HUES48 (cell line): ENCODE data around the gene ATG4D.
"Not testable (repeated sequence)": the region's sequence is repeated elsewhere in the genome, so short reads cannot be mapped to it uniquely, and the experiment has no call there.

ENCODE experiments used
- H3K27ac ChIP-seq: one replicate; pipeline ENCODE4 v1.7.0; 2013; ENCODE audit warnings: low read depth, low read length, inconsistent platforms
- H3K27me3 ChIP-seq: 2 replicates; pipeline ENCODE4 v1.6.1; 2013; ENCODE audit warnings: mild to moderate bottlenecking, low read length; ENCODE audit not compliant: control insufficient read depth, insufficient read depth
- H3K36me3 ChIP-seq: 2 replicates; pipeline ENCODE4 v1.6.1; 2013; ENCODE audit warnings: low read length; ENCODE audit not compliant: control insufficient read depth, insufficient read depth
- H3K4me1 ChIP-seq: 2 replicates; pipeline ENCODE4 v1.6.1; 2013; ENCODE audit warnings: mild to moderate bottlenecking, low read length; ENCODE audit not compliant: control insufficient read depth, insufficient read depth
- H3K4me3 ChIP-seq: 2 replicates; pipeline ENCODE4 v1.5.1; 2013; ENCODE audit warnings: mild to moderate bottlenecking, low read depth, low read length
- H3K9ac ChIP-seq: 2 replicates; pipeline ENCODE4 v1.6.1; 2013; ENCODE audit warnings: mild to moderate bottlenecking, low read depth, low read length, moderate library complexity
- H3K9me3 ChIP-seq: 2 replicates; pipeline ENCODE4 v1.6.1; 2013; ENCODE audit warnings: low read length; ENCODE audit not compliant: control insufficient read depth, insufficient read depth

ATG4D gene

DNA sequence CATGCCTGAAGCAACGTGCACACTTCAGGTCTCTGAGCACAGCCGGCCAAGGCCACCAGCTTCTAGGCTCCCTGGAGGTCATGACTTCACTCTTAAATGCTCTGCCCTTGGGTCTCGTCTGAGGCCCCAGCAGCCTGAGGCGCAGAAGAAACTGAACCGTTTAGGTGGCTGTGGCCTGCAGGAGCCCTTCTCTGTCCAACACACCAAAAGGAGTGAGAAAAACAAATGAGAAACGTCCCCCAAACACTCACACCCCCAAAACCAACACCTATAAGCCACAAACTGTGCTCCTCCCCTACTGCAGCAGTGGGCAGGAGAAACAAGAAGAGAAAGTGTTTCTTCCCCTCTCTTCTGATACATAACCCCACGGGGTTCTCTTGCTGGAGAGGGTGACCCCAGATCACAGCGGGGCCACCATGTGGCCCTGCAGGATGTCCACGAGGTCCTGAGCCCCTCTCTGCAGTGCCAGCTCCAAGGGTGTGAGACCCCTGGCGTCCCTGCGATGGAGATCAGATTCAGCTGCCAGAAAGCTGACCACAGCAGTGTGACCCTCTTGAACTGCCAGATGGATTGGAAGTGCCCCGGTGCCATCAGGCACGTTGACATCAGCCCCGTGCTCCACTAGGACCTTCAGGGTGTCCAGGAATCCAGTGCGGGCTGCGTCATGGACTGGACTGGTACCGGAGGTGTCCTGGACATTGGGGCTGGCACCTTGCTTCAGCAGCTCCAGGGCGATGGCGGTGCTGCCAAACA, 23.1 kb downstream of the ATG4D start:
- no peaks in the 10 kb centered on the region for H3K9me3 ChIP-seq
- H3K4me1 ChIP-seq: peaks cover 11% of the 10 kb centered on the region
- no peak overlapping the region for H3K9ac ChIP-seq
- no peak overlapping the region for H3K4me3 ChIP-seq
- H3K27ac ChIP-seq: no peak overlapping the region
- H3K36me3 ChIP-seq: peaks cover 9% of the 10 kb centered on the region
- H3K27me3 ChIP-seq: peaks cover 13% of the 10 kb centered on the region

DNA sequence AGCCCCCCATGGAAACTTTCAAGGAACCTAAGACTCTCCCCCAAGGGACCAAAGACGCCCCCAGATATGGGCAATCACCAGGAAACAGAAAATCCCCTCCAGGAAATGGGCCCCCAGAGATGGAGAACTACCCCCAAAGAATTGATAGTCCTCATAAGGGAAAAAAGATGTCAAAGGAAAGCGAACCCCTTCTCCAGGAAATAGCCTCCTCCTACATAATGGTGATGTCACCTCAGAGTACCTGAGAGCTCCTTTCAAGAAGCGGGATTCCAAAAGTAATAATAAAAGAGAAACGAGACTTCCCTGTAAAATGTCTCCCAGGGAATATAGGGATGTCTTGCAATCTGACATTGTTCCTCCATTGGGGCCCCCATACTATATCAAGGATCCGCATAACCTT, 24.0 kb downstream of the ATG4D start:
- H3K36me3 ChIP-seq: peaks cover 5% of the 10 kb centered on the region
- H3K4me3 ChIP-seq: peak overlapping the region; percentile 58
- H3K4me1 ChIP-seq: peaks cover 11% of the 10 kb centered on the region
- no peak overlapping the region for H3K27ac ChIP-seq
- H3K9me3 ChIP-seq: no peaks in the 10 kb centered on the region
- no peak overlapping the region for H3K9ac ChIP-seq
- H3K27me3 ChIP-seq: peaks cover 13% of the 10 kb centered on the region

DNA sequence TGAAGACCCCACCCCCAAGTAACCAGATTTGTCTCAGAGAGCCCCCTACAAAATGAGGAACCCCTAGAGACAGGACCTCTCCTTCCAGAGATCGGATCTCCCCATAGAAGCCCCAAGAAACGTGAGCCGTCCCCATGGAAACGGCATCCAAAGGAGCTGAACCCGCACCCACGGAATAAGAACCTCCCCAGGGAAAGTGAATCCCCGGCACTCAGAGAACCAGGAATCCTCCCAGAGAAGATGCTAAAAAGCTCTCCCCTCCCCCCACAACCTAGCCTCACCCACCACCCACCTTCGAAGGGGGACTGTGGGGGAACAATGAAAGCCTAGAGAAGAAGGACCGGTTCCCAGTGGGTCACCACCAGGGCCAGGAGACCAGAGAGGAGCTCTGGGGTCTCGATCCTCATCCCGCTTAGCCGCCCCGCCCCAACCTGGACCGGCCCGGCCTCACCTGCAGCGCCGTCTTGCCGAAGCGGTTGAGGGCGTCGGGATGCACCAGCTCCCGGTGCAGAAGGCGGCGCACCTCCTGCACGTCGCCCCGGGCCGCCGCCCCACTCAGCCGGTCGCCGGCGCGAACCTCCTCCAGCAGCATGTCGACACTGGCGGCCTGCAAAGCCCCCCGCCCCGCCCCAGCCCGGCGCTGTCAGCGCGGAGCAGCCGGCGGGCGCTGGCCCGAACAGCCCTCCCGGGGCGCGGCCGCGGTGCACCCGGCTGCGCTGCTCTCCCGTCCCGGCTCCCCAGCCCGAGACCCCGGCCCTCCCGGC, 24.5 kb downstream of the ATG4D start:
- Histone ChIP-seq H3K9me3 (no peaks in the 10 kb centered on the region), H3K4me3 (peak overlapping the region; percentile 58), H3K27me3 (peaks cover 13% of the 10 kb centered on the region), H3K27ac (peak overlapping the region; percentile 50), H3K4me1 (peaks cover 11% of the 10 kb centered on the region), H3K36me3 (0 out of 2 replicates have a peak, but pooled peaks cover 3% of the 10 kb centered on the region), H3K9ac (no peak overlapping the region)

DNA sequence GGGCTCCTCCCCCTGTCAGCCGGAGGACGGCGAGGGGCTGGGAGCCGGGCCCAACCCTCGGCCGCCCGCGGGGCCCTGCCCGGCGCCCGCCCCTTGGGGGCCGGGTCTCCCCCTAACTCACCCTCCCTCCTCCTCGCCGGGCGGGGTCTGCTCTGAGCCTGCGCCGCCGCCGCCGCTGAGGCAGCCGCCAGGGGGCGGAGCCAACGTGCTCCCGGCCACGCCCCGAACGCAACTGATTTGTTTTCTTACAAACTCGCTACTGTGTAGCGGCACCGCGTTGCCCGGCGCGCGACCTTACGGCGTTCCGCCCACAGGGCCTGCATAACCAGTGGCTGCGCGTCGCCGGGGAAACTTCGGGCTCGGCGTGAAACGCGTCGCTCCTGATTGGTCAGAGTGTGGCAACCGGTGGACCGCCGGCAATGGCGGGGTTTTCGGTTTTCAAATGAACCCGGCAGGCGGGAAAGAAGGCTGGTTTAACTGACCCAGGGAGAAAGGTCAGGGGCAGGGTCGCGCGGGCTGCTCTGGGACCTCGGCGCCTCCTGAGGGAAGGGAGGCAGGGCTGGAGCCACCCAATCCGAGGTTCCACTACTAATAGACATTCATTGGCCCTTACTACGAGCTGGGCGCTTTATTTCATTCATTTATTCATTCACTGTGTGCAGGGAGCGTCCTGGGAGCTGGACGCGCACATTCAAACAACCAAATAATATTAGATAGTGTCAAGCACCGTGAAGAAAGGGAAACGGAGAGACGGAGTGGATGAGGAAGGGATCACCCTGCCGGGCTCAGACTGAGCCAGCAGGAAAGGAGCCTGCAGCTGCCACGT, 25.3 kb downstream of the ATG4D start, which contains the start of gene CDKN2D:
Gene CDKN2D (minus strand): TSS at position 154 of the 826 bp plus-strand sequence. CDS start 326 bp downstream, outside the sequence.
- H3K4me3 ChIP-seq: peak within 1 kb of the TSS; percentile 68
- peak within 1 kb of the TSS; percentile 83 for H3K9ac ChIP-seq
- peaks cover 11% of the 10 kb centered on the region for H3K4me1 ChIP-seq
- peaks cover 13% of the 10 kb centered on the region for H3K27me3 ChIP-seq
- peaks cover under 1% of the 10 kb centered on the region for H3K36me3 ChIP-seq
- no peaks in the 10 kb centered on the region for H3K9me3 ChIP-seq
- H3K27ac ChIP-seq: peak within 1 kb of the TSS; percentile 99

GRCh38 chr19:10573793-10574192, 30.1 kb downstream of the ATG4D start:
- not testable (repeated sequence) for H3K9me3 ChIP-seq, H3K4me1 ChIP-seq, H3K4me3 ChIP-seq, H3K27ac ChIP-seq, H3K27me3 ChIP-seq, H3K9ac ChIP-seq
- peaks cover 29% of the 10 kb centered on the region for H3K36me3 ChIP-seq

DNA sequence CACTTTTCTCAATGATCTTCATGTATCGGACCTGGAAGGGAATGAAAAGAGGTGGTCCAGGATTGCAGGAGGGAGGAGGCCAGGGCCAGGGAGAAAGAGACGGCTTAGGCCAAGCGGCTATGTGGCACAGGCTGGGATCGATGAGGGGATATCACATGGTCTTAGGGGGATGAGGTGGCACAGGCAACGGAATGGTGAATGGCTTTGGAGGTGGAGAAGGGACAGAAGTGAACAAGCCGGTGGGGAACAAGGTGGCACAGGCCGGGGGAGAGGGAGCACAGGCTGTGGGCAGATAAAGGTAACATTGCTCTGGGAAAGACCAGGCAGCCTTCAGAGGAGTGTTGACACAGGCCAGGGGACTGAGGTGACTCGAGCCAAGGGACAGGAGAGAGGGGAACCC, 30.8 kb downstream of the ATG4D start:
- Histone ChIP-seq H3K4me1 (no peaks in the 10 kb centered on the region; the same call in 1 of the 2 replicates), H3K4me3 (no peak overlapping the region), H3K9ac (no peak overlapping the region), H3K27ac (no peak overlapping the region), H3K27me3 (no peaks in the 10 kb centered on the region), H3K36me3 (peaks cover 33% of the 10 kb centered on the region), H3K9me3 (no peaks in the 10 kb centered on the region)

DNA sequence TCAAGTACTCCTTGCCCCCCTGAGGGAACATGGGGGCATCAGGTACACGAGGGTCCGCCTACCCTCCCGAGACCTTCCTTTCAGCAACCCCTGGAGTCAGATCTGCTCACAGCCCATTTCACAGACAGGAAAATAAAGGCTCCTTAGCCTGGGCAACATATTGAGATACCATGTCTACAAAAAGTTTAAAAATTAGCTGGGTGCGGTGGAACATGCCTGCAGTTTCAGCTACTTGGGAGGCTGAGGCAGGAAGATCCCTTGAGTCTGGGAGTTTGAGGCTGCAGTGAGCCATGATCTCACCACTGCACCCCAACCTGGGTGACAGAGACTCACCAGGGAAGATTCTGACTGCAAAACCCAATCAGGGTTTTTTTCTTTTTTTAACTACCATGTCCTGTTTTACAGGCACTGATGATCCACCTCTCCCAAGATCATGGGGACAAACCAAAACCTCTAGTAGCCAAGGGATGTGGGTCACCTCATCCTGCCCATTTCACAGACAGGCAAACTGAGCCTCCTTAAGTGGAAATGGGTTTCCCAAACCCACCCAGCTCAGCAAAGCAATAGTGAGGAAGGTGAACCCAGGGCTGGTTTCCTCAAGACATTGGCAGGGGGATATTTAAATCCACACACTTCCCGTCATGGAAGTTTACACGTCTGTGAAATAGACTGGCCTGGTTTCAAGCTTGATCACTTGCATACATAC, 31.5 kb downstream of the ATG4D start:
- peaks cover 39% of the 10 kb centered on the region for H3K36me3 ChIP-seq
- H3K9me3 ChIP-seq: no peaks in the 10 kb centered on the region
- no peak overlapping the region for H3K27ac ChIP-seq
- H3K27me3 ChIP-seq: no peaks in the 10 kb centered on the region
- H3K4me1 ChIP-seq: no peaks in the 10 kb centered on the region; the same call in 1 of the 2 replicates
- no peak overlapping the region for H3K4me3 ChIP-seq
- H3K9ac ChIP-seq: no peak overlapping the region

DNA sequence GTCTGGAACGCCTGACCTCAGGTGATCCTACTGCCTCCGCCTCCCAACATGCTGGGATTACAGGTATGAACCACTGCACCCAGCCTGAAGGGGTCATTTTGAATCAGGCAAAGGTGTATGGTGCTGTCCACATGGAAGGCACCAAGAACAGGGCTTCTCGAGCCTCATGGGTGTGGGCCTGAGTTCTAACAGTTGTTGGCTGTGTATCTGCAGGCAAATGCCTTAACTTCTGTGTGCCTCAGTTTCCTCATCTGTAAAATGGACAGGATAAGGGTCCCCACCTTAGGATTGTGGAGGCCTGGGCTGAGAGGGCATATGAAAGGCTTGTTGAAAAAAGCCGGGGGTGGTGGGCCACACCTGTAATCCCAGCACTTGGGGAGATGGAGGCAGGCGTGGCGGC, 34.2 kb downstream of the ATG4D start:
- no peaks in the 10 kb centered on the region for H3K27me3 ChIP-seq
- H3K4me3 ChIP-seq: no peak overlapping the region
- no peak overlapping the region for H3K27ac ChIP-seq
- no peaks in the 10 kb centered on the region for H3K9me3 ChIP-seq
- peaks cover 63% of the 10 kb centered on the region for H3K36me3 ChIP-seq
- H3K4me1 ChIP-seq: peaks cover 3% of the 10 kb centered on the region; the same call in 1 of the 2 replicates
- H3K9ac ChIP-seq: no peak overlapping the region

GRCh38 chr19:10580979-10581631, 37.4 kb downstream of the ATG4D start:
- no peak overlapping the region for H3K27ac ChIP-seq
- H3K27me3 ChIP-seq: no peaks in the 10 kb centered on the region
- H3K9me3 ChIP-seq: no peaks in the 10 kb centered on the region
- H3K9ac ChIP-seq: no peak overlapping the region
- peaks cover 66% of the 10 kb centered on the region for H3K36me3 ChIP-seq
- H3K4me1 ChIP-seq: peaks cover 3% of the 10 kb centered on the region; the same call in 1 of the 2 replicates
- H3K4me3 ChIP-seq: no peak overlapping the region

DNA sequence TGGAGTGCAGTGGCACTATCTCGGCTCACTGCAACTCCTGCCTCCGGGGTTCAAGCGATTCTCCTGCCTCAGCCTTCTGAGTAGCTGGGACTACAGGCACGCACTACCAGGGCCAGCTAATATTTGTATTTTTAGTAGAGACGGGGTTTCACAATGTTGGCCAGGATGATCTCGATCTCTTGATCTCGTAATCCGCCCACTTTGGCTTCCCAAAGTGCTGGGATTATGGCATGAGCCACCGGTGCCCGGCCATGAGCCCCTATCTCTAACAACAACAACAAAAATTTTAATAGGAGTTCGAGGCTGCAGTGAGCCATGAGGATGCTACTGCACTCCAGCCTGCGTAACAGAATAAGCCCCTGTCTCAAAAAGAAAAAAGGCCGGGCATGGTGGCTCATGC, 38.4 kb downstream of the ATG4D start:
- Histone ChIP-seq H3K9ac (no peak overlapping the region), H3K9me3 (no peaks in the 10 kb centered on the region), H3K27me3 (no peaks in the 10 kb centered on the region), H3K4me3 (no peak overlapping the region), H3K36me3 (peaks cover 62% of the 10 kb centered on the region), H3K27ac (no peak overlapping the region), H3K4me1 (peaks cover 3% of the 10 kb centered on the region; the same call in 1 of the 2 replicates)
